Fibroblast of mammary gland (primary cell): ENCODE results near the gene OR2A5.
"Not testable (repeated sequence)": the region's sequence is repeated elsewhere in the genome, so short reads cannot be mapped to it uniquely, and the experiment has no call there.

Experiments used
- DNase-seq: peaks from one replicate; pipeline ENCODE4 v3.0.0-alpha.2; 2010; ENCODE audit warnings: low read depth
- H3K4me3 ChIP-seq: 2 replicates; pipeline ENCODE4 v1.5.1; 2011; ENCODE audit warnings: low read depth, mild to moderate bottlenecking, low read length, moderate library complexity; ENCODE audit not compliant: control insufficient read depth
- CTCF ChIP-seq: conservative IDR thresholded peaks from 2 replicates; pipeline ENCODE4 v1.5.1; 2011; ENCODE audit warnings: low read depth, low read length, inconsistent platforms; ENCODE audit not compliant: control insufficient read depth, insufficient read depth

OR2A5 gene

GRCh38 chr7:144050093-144050492 is 1.3 kb downstream of the OR2A5 start:
- TF ChIP-seq CTCF: no peak
- no peak for DNase-seq
- no peak overlapping the region for H3K4me3 ChIP-seq

DNA sequence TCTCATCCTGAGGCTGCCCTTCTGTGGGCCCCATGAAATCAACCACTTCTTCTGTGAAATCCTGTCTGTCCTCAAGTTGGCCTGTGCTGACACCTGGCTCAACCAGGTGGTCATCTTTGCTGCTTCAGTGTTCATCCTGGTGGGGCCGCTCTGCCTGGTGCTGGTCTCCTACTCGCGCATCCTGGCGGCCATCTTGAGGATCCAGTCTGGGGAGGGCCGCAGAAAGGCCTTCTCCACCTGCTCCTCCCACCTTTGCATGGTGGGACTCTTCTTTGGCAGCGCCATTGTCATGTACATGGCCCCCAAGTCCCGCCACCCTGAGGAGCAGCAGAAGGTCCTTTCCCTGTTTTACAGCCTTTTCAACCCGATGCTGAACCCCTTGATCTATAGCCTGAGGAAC is 2.1 kb downstream of the OR2A5 start:
- H3K4me3 ChIP-seq, DNase-seq: not testable (repeated sequence)

DNA sequence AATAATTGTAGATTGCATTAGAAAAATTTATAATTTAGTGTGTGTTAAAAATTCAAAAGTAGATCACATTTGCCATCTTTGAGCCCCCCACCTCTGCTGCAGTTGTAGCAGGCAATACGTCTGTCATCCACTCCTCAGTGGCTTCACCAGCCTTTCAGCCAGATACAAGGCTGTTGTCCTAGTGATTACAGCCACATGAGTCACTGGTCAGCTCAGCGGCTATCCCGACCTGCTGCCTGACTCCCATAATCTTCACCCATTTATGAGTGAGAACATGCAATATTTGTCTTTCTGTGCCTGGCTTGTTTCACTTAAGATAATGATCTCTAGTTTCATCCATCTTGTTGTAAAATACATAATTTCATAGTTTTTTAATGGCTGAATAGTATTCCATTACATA is 9.2 kb downstream of the OR2A5 start:
- no peak overlapping the region for H3K4me3 ChIP-seq
- no peak for TF ChIP-seq CTCF
- peak; percentile 15 for DNase-seq

DNA sequence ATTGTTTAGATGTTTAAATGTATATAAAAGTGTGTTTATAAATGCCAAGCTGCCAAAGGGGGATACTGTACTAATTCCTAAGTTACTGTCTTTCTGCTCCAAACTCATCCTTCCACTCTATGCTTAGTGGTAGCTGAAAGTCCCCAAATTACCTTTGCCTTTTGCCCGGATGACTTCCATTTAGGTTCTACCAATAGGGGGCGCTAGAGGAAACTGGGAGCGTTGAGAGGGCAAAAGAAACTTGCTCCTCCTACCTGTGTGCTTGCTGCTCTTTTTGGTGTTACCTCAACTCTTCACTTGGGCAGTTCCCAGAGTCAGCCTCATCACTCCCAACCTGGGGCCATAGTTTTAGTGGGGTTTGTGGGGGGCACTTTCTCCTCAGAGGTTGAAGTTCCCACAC is 15.0 kb downstream of the OR2A5 start:
- no peak overlapping the region for H3K4me3 ChIP-seq
- DNase-seq: no peak
- peak; percentile 31 for TF ChIP-seq CTCF

DNA sequence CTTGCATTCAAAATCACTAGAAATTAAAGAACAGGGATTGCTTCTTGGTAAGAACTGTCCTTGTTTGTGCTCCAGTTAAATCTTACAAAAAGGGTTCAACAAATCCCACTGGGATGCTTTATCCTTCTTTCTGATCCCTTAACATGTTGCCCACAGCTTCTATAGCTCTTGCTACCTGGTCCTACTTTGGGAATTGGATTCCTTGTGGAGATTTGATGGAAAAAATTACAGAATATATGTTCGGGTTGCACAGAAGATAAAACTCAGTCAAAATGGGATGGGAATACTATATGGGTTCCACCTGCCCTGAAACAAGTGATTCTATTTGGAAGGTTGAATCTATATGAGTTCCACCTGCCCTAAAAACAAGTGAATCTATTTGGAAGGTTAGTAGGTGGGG is 20.8 kb downstream of the OR2A5 start, which contains the start of gene OR2A25:
OR2A25 (plus strand) TSS at position 301 of the 400 bp plus-strand sequence. CDS start 4,409 bp downstream, outside the sequence.
- no peak for DNase-seq
- no peak for TF ChIP-seq CTCF
- no peak within 1 kb of the TSS for H3K4me3 ChIP-seq

DNA sequence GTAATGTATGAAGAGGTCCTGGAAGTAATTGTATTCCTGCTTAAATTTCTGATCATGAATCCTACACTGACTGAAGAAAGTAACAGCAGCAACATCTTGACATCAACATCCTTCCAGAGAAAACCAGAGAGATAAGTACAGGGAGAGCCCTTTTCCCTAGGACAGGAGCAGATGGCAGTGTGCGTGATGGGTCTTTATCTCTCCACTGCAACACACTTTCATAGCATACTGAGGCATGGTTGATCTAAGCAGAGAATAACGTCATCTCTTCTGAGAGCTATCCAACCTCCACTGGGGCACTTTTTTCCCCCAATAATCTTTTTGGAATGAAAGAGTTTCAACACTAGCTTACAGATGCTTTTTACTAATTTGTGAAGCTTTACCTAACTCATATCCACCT is 21.2 kb downstream of the OR2A5 start:
- TF ChIP-seq CTCF: no peak
- no peak for DNase-seq
- H3K4me3 ChIP-seq: no peak overlapping the region

GRCh38 chr7:144074374-144074773 is 25.6 kb downstream of the OR2A5 start:
- TF ChIP-seq CTCF: no peak
- no peak overlapping the region for H3K4me3 ChIP-seq
- no peak for DNase-seq
